NCI-H2196 treated with DMSO at 0.1 percent for 48 hours (cell line): ENCODE results near the gene BMP2.

Source experiments
- DNase-seq: peaks from one replicate; lab custom pipeline; 2025; ENCODE audit not compliant: unreplicated experiment; lab: John Stamatoyannopoulos, UW

The BMP2 gene

GRCh38 chr20:6767126-6767535, 355 bp upstream of the BMP2 start:
- no peak for DNase-seq

GRCh38 chr20:6768228-6769140, 998 bp downstream of the BMP2 start:
- no peak for DNase-seq

- DNase-seq, result no peak
Measured at GRCh38 chr20:6769903-6770785, 2.7 kb downstream of the BMP2 start.

GRCh38 chr20:6770786-6771100, 3.3 kb downstream of the BMP2 start:
- no peak for DNase-seq

- DNase-seq, result peak; percentile 45
Measured at GRCh38 chr20:6780433-6781190, 13.1 kb downstream of the BMP2 start.

- DNase-seq, result no peak
Measured at GRCh38 chr20:6783752-6784151, 16.3 kb downstream of the BMP2 start.

GRCh38 chr20:6784210-6784631, 16.7 kb downstream of the BMP2 start:
- no peak for DNase-seq

GRCh38 chr20:6784767-6785166, 17.3 kb downstream of the BMP2 start:
- no peak for DNase-seq

- no peak for DNase-seq
Measured at GRCh38 chr20:6786548-6786947, 19.1 kb downstream of the BMP2 start.

- DNase-seq, result no peak
Measured at GRCh38 chr20:6792789-6793188, 25.3 kb downstream of the BMP2 start.

- DNase-seq, result no peak
Measured at GRCh38 chr20:6802227-6802626, 34.7 kb downstream of the BMP2 start.

GRCh38 chr20:6806275-6806674, 38.8 kb downstream of the BMP2 start:
- DNase-seq, result no peak

GRCh38 chr20:6811262-6812035, 44.0 kb downstream of the BMP2 start:
- DNase-seq, result no peak

GRCh38 chr20:6812530-6812929, 45.0 kb downstream of the BMP2 start:
- no peak for DNase-seq

GRCh38 chr20:6814945-6815344, 47.5 kb downstream of the BMP2 start:
- DNase-seq, result no peak

GRCh38 chr20:6818033-6818808, 50.7 kb downstream of the BMP2 start:
- DNase-seq, result no peak

GRCh38 chr20:6819599-6819998, 52.1 kb downstream of the BMP2 start:
- DNase-seq, result no peak

GRCh38 chr20:6824401-6824800, 56.9 kb downstream of the BMP2 start:
- no peak for DNase-seq

- no peak for DNase-seq
Measured at GRCh38 chr20:6827472-6827871, 60.0 kb downstream of the BMP2 start.
